ENCODE data around the gene FLCN. TPM values are rescaled to one million over a fixed set of nuclear protein-coding genes. Genes with fewer than 3 reads are reported as not detected.

Gene FLCN
- polyA plus RNA-seq, 1 donor (not counting 4 experiments of a cell fraction or from before 2014, with no cell fraction given): 12.5 TPM

- DNase-seq (ENCODE audit: low read depth, low spot score) (no peak), FAIRE-seq (no peak)
- TF ChIP-seq CTCF (optimal IDR thresholded peaks at IDR 0.05 in 1 of 3, IDR thresholded peaks at IDR 0.05 in 1 of 3, conservative IDR thresholded peaks at IDR 0.05 in 1 of 3; ENCODE audit: extremely low read depth in 1 of 3, insufficient read depth in 2 of 3, low read length in 3 of 3) (no peak), EZH2 (IDR thresholded peaks at IDR 0.05; ENCODE audit: low read length) (no peak)
- Histone ChIP-seq H3K27ac (ENCODE audit: control insufficient read depth, insufficient read depth, low read length) (no peak overlapping the region), H4K20me1 (ENCODE audit: control insufficient read depth, extremely low read depth, insufficient read depth, low read length) (peaks cover 6% of the 10 kb centered on the region), H3K27me3 (ENCODE audit: control insufficient read depth, extremely low read depth, insufficient read depth, low read length) (no peaks in the 10 kb centered on the region), H3K9me1 (ENCODE audit: control insufficient read depth, extremely low read depth, insufficient read depth, low read length) (peaks cover 3% of the 10 kb centered on the region), H3K9me3 (ENCODE audit: control insufficient read depth, low read depth, low read length) (no peaks in the 10 kb centered on the region), H3K36me3 (ENCODE audit: control insufficient read depth in 2 of 2, extremely low read depth in 1 of 2, insufficient read depth in 2 of 2, low read length in 2 of 2) (peaks cover 9 to 12% of the 10 kb centered on the region in 2 experiments), H3K4me2 (ENCODE audit: control insufficient read depth, extremely low read depth, insufficient read depth, low read depth, low read length) (no peak overlapping the region), H3K79me2 (ENCODE audit: control insufficient read depth, insufficient read depth, low read length) (peaks cover 67% of the 10 kb centered on the region), H2AFZ (ENCODE audit: control insufficient read depth, low read length) (no peak overlapping the region), H3K4me1 (ENCODE audit: control insufficient read depth, extremely low read depth, insufficient read depth, low read length) (peaks cover 11% of the 10 kb centered on the region), H3K9ac (ENCODE audit: control insufficient read depth, extremely low read depth, insufficient read depth, low read length) (no peak overlapping the region), H3K4me3 (ENCODE audit: control insufficient read depth in 2 of 3, extremely low read depth in 1 of 3, insufficient read depth in 2 of 3, low read depth in 1 of 3, low read length in 3 of 3) (no peak overlapping the region)
- dilution Hi-C loops (cut with MboI; ENCODE audit: extremely low pct_ligation_motif_present, low sequenced_read_pairs): no loop called here
Measured at GRCh38 chr17:17275971-17276370, 39.0 kb upstream of the FLCN start.

GRCh38 chr17:17269926-17270773 lies 33.2 kb upstream of the FLCN start:
- TF ChIP-seq CTCF (optimal IDR thresholded peaks at IDR 0.05 in 1 of 3, IDR thresholded peaks at IDR 0.05 in 1 of 3, conservative IDR thresholded peaks at IDR 0.05 in 1 of 3; ENCODE audit: extremely low read depth in 1 of 3, insufficient read depth in 2 of 3, low read length in 3 of 3) (peak; percentile 4 to 39 (median 22)), EZH2 (IDR thresholded peaks at IDR 0.05; ENCODE audit: low read length) (no peak)
- no peak overlapping the region for H3K27ac ChIP-seq (ENCODE audit: control insufficient read depth, insufficient read depth, low read length)
- dilution Hi-C loops (cut with MboI; ENCODE audit: extremely low pct_ligation_motif_present, low sequenced_read_pairs): no loop called here
- H3K4me1 ChIP-seq (ENCODE audit: control insufficient read depth, extremely low read depth, insufficient read depth, low read length): no peaks in the 10 kb centered on the region
- no peak overlapping the region for H3K9ac ChIP-seq (ENCODE audit: control insufficient read depth, extremely low read depth, insufficient read depth, low read length)
- H3K4me3 ChIP-seq (ENCODE audit: control insufficient read depth in 2 of 3, extremely low read depth in 1 of 3, insufficient read depth in 2 of 3, low read depth in 1 of 3, low read length in 3 of 3): no peak overlapping the region
- H3K79me2 ChIP-seq (ENCODE audit: control insufficient read depth, insufficient read depth, low read length): peaks cover 19% of the 10 kb centered on the region
- no peak for FAIRE-seq
- DNase-seq (ENCODE audit: low read depth, low spot score): no peak
- no peaks in the 10 kb centered on the region for H3K27me3 ChIP-seq (ENCODE audit: control insufficient read depth, extremely low read depth, insufficient read depth, low read length)
- no peaks in the 10 kb centered on the region for H3K9me3 ChIP-seq (ENCODE audit: control insufficient read depth, low read depth, low read length)
- no peaks in the 10 kb centered on the region for H4K20me1 ChIP-seq (ENCODE audit: control insufficient read depth, extremely low read depth, insufficient read depth, low read length)
- H3K9me1 ChIP-seq (ENCODE audit: control insufficient read depth, extremely low read depth, insufficient read depth, low read length): no peaks in the 10 kb centered on the region
- peaks cover 12 to 19% of the 10 kb centered on the region in 2 experiments for H3K36me3 ChIP-seq (ENCODE audit: control insufficient read depth in 2 of 2, extremely low read depth in 1 of 2, insufficient read depth in 2 of 2, low read length in 2 of 2)
- H3K4me2 ChIP-seq (ENCODE audit: control insufficient read depth, extremely low read depth, insufficient read depth, low read depth, low read length): no peak overlapping the region
- H2AFZ ChIP-seq (ENCODE audit: control insufficient read depth, low read length): no peak overlapping the region

Measured in keratinocyte (primary cell).